ENCODE measurements around the gene TENT5C.
A peak's percentile ranks its signal among the peaks of the same experiment; 100 is the strongest.

TENT5C gene

DNA sequence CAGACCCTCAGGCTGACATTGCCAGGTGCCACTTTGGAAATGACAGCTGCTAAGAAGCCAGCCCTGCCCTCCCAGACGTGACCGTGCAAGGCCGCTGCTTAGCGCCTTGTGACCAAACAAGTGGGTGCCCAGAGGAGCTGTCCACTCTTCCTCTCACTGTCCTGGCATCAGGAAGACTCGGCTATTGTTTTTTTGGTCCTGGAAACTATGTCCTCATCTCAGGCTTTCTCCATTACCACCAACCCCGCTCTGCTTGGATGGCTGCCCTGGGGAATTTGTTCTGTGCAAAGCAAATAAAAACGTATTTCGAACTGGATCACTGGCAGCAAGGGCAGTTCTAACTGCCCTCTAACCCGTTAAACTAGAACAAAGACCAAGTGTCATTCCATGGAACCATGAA, 13.7 kb upstream of the TENT5C start:
- no peak for DNase-seq (ENCODE audit: low spot score)

DNA sequence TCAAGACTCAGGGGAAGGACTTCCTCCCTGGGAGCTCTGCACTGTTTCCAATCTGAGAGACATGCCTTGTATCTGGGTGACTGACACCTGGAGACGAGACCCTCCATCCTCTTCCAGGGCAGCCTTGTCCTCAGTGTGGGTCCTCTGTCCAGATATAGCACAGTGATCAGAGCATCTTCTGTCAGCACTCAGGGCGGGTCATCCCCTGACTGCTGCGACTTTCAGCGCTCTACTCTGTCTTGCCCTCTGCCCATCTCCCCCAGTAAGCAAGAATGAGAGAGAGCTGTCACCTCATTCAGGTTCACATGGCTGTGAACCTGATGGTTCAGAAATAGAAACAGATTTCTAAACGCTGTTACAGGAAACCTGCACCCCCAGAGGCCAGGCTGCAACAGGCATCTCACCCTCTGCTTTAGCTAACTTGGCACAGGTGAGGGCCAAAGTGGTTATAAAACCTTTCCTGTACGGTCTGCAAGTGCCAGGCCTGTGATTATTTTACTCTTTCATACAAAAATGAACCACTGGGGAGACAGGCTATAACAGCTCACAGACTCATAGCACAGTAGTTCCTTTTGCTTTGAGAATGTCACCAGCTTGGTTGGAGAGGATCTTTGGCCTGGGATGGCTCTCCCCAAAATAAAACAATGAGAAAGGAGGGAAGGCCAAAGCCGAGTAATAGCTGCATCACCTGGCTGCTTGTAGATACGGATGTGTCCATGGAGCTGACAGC, 11.4 kb upstream of the TENT5C start:
- DNase-seq (ENCODE audit: low spot score): peak; percentile 59

DNA sequence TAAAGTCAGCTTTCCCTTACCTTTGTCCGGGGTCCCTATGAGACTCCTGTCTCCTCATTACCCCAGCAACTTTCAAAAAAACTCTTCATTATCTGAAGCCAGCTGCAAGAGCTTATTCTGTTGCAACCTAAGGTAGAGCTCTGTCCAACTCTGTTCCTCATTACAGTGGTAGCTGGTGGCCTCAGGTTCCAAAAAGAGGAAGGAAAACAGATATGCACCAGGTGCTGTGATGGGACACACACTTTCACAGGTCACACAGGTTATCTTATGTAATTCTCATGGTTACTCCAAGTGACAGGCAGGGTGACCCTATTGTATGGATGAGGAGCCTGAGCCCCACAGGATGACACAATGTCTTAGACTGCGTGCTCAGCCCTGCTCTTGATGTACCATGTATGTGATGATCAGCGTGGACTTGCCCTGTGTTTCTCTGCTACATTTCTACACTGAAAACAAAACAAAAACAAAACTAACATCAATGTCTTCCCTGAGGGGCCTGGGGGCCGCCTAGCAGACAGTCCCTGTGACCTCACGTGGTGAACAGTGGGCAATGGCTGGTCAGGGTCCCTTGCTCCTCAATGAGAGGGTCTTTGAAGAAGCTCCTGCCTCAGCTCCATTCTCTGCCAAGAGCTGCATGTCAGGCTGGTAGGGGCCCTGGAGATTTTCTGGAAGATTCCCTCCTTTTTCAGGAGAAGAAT, 9.7 kb upstream of the TENT5C start:
- peak; percentile 40 for DNase-seq (ENCODE audit: low spot score)

DNA sequence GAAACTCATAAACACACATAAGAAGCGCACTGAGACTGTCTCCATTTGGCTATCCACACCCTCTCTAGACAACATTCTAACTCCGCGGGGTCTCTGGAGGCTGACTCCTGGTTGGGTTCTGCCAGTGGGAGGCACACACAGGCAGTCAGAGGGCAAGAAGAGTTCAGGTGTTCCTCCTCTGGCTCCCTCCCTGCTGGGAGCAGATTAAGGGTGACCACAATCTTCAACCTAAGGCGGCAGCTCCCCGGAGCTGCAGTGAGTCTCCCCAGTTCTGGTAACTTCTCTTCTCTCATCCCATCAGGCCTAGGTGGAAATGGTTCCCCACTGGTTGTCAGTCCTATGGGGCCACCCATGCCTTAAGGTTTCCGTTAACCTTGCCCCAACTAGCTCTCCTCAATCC, 7.4 kb upstream of the TENT5C start:
- DNase-seq (ENCODE audit: low spot score): peak; percentile 23

DNA sequence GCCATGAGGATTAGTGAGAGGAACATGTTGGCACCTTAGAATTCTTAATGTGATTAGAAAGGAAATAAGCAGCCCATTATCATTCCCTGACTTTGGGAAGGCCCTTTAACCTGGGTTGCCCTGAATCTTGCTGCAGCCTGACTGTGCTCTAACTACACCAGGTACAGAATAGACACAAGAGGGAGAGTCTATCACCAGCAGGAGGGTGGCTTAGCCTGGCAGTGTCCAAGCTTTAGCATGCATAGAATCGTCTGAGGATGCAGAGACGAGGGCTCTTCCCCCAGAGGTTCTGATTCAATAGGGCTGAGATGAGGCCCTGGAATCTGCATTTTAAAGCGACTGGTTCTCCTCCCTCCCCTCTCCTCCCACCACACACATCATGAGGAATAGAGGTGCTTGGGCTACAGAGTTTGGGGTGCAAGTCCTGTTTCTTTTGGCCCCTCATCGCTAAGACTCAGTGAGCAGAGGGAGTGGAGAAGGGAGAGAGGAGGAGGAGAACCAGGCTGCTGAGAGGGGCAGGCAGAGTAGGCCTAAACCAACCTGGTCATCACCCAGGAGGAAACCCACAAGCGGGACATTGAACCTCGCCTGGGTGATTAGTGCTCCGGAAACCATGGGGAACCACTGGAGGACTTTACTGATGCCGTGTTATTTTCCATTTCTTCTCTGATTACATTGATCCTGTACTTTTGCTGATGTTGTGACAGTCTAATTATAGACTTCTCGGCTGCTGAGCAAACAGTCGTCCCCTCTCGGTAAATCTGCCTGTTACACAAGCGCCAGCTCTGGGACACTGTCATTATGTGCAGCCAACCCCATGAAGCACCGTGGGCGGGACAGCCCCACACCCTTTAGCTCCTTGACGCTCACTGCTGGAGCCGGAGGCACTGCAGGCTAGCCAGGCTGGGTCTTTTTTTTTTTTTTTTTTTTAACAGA, 6.3 kb upstream of the TENT5C start:
- DNase-seq (ENCODE audit: low spot score): peak; percentile 54

DNA sequence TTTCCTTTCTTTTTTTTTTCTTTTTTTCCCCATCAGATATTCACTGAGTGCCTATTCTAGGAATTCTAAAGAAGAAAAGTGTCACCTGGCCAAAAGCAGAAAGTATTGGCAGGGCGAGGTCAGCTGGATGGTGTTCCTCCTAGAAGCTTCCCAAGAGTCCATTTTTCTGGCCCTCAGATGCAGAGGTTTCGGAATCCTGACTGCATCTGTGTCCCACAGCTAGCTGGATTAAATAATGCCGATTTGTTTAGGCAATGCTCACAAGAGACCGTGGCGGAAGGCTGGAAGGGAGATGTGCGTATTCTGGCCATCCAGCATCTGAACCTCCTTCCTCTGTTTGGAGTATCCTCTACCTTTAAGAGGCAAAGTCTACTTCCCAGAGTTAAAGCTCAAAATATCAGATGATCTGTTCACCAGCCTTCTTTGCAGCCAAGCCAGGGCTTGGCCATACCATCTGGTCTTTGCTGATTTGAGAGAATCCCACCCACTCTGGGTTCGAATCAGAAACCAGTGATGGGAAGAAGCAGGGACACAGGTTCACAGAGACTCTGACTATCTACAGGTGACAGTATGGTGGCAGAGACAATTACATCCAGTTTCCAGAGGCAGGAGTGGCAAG, 5.4 kb upstream of the TENT5C start:
- DNase-seq (ENCODE audit: low spot score): peak; percentile 42

DNA sequence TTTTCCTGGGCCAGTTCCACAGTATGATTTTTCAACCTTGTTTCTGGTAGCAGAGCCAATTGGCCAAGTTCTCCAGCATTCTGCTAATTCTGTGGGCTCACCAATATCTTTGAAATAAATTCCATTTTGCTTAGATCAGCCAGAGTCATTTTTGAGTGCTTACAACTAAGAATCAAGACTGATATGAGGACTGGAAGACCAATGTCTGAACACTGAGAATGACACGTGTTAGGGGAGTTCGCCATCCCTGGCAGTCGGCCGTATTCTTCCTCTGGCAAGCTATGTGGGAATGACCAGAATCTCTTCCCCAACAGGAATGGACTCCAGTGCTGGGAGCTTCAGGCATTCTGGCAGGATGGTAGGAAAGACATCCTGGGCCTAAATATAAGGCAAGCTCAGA, 4.9 kb upstream of the TENT5C start:
- DNase-seq (ENCODE audit: low spot score): no peak

DNA sequence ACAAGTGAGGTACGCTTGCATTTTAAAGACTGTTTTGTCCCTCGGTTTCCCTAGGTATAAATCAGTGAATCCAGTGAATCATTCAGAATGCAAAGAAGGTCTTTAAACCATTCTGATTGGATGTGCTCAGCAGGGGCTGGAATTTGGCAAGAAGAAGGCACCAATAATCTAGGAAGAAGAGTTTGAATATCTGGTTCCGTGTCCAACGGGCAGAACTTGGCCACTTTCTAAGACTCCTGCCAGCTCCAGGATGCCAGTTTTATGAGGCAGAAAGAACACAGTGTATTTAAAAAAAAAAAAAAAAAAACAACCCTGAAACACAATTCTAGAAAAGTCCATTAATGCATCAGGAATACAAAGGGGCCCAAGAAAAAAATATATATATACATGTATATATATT, 3.0 kb upstream of the TENT5C start:
- DNase-seq (ENCODE audit: low spot score): no peak

DNA sequence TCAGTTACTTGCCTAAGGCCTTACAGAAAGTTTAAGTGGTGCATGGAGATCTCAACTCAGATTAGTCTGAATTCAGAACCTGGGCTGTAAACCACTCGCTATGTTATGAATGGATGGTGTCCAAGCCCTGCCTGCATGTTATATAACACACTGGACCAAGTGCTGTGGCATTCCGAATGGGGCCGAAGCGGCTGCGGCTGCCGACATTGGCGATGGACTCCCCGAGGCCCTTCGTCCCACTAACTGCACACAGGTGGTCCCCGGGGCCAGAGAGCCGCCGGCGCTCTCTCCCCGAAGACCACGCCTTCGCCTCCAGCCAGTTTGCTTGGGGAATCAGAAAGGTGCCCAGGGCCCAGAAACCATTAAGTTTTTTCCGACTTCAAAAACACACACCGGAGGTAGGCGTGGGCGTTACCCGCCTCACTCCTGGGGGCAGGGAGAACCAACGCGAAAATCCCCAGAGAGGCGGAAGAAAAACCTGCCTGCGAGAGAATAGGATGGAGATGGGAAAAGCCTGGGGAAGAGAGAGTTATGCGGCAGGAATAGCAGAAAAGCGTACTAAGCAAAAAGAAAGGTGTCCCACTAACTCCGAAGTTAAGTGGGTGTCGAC, 579 bp upstream of the TENT5C start:
- peak; percentile 66 for DNase-seq (ENCODE audit: low spot score)

DNA sequence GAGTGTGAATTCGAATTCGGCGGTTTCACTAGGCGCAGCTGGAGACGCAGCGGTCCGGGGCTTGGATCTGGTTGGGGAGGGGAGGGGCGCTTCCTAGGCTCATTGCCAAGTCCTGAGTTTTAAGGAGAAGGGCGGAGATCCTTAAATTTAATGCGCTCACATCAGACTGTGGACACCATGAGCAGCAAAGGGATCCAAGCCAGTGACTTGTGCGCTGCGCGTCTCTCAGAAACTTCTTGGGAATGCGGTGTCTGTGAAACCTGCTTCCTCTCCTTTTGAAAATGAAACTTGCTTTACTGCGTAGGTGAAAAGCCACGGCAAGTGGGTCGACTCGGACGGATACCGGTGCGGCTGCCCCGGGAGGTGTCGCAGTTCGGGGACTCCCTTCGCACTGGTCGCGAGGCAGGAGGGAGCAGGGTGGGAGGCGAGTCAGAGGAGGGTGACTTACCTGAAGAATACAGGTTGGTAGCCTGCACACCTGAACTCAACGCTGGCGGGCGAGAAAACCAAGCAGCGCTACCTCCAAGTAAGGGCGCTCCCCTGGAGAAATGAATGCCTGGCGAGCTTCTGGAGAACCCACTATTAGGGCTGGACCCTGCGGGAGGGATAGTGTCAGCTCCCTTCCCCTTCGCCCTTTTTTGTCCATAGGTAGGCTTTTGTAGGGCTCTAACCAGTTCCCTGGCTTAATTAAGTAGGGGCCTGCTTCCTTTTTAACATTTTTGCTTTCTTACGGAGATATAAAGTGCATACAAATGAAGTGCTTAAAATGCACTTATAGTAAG, 992 bp downstream of the TENT5C start:
- peak; percentile 53 for DNase-seq (ENCODE audit: low spot score)

DNA sequence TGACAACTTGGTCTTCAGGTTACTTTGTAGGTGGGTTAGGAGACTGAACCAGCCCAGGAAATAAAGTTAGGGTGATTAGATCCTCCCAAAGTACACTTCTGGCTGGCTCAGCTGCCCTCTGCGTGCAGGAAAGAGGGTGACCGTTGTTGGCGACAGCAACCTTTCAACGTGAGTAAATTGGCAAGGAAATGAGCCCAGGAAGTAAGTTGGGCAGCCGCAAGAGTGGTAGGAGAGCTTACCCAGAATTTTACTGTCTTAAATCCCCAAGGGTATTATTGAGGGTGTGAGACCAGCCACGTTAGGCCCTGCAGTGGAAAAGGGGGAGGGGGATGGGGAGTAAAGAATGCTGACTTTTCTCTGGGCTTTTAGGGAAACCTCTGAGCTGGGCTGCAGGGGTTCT, 1.6 kb downstream of the TENT5C start:
- peak; percentile 53 for DNase-seq (ENCODE audit: low spot score)

DNA sequence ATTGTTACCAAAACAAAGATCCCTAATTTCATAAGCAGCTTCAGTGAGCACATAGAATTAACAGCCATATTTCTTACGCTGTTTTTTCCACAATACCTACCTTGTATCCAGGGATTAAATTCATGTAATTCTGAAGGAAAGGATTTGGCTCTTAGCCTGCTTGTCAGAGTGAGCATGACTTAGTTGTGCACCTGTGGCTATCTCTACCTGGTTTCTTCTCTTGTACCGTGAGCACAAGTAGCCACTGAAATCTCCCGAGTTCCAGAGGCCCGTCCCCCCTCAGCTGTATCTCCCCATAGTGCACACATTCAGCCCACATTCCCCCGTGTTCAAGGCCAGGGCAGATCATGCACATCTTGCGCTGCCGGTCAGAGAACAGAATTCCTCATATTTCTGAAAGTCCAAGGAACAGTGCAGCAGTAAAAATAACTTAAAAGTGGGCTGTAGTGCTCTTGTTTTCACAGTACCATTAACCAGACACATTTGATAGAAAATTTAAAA, 2.3 kb downstream of the TENT5C start:
- DNase-seq (ENCODE audit: low spot score): peak; percentile 28

DNA sequence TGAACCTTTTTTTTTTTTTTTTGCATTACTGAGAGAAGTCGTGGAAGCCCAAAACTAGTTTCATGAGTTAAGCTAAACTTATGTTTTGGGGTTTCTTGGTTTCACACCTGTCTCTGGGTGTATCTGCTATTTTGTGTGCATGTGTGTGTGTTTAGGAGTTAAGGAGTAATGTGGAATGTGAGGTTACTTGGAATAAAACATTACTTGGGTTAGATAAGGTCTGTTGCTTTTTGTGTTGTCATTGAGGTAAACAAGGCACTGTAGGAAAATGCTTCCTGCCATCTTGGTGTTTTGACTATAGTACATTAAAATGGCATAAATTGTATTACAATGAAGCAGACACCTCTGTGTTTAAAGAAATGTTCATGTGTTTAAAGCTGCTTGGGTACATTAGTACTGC, 2.9 kb downstream of the TENT5C start:
- no peak for DNase-seq (ENCODE audit: low spot score)

DNA sequence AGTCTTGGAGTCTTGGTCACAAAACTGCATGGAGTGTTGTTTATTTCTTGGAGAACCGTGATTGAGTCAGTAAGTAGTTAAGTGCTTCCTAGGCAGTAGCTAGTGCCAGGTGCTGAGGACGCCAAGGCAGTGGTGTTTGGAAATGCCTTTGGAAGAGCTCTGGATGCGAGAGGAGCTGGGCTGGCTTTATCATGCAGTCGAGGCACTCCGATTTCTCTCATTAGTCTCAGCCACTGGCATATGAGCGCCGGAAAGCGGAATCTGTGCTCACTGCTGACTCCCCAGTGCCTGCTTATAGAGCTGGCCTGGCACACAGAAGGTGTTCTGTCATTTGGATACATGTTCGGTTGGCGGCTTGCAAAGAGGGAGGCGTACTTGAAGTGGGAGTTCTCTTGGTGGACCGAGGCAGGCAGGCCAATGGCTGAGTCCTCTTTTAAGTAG, 3.6 kb downstream of the TENT5C start:
- DNase-seq (ENCODE audit: low spot score): peak; percentile 56

DNA sequence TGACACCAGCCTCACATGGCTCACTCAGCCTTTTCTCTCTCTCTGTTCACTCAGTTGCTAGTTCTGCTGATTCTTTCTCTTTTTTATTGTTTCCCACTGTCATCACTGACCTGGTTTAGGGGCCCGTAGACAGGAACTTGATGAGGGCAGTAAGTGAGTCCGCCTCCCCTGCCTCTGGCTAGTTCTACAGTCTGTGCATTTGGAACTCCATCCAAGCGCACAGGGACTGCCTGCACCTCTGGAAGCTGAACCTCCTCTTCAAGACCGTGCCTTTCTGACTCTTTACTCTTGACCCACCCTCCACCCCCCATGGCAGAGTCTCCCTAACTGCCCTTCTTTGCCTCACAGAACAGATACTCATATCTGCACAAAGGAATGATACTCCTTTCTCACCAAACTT, 4.2 kb downstream of the TENT5C start:
- peak; percentile 15 for DNase-seq (ENCODE audit: low spot score)

DNA sequence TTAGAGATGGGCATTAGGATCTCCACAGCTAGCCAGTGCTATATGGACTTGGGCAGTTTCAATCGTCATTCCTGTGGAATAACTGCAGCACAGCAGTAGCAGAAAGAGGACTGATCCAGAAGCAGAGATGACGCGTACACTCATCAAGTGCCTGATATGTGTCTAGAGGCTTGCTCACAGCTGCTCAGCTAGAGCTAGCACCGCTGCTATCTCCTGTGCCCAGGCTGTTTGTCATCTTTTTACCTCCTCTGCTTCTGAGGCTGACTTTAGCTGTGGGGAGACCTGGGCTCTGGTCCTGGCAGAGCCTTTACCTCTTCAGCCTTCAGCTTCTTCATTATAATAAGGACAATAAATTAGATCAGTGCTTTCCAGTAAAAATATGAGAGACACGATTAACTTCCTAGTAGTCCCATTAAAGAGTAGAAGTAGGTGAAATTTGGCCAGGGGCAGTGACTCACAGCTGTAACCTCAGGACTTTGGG, 5.3 kb downstream of the TENT5C start:
- DNase-seq (ENCODE audit: low spot score): peak; percentile 18

DNA sequence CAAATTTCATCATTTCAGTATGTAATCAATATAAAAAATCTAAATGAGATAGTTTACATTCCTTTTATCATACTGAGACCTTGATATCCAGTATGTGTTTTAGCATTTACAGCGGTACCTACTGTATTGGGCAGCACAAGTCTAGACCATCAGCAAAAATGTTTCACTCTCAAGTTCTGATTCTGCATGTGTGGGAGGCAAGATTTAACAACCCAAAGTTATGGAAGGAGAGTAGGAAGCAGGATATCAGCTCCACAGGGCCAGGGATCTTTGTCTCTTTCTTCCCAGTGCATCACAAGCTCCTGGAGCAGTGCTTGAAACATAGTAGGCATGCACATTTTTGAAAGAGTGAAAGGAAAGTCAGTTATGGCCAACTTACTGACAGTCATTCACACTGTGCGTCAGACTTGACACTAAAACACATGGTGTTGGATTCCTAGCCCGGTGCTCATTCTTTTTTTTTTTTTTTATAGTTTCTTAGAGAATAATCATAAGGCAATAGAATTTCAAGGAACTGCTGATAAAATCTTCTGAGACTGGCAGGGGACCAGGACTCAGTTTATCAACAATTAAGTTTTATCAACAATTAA, 6.1 kb downstream of the TENT5C start:
- no peak for DNase-seq (ENCODE audit: low spot score)

DNA sequence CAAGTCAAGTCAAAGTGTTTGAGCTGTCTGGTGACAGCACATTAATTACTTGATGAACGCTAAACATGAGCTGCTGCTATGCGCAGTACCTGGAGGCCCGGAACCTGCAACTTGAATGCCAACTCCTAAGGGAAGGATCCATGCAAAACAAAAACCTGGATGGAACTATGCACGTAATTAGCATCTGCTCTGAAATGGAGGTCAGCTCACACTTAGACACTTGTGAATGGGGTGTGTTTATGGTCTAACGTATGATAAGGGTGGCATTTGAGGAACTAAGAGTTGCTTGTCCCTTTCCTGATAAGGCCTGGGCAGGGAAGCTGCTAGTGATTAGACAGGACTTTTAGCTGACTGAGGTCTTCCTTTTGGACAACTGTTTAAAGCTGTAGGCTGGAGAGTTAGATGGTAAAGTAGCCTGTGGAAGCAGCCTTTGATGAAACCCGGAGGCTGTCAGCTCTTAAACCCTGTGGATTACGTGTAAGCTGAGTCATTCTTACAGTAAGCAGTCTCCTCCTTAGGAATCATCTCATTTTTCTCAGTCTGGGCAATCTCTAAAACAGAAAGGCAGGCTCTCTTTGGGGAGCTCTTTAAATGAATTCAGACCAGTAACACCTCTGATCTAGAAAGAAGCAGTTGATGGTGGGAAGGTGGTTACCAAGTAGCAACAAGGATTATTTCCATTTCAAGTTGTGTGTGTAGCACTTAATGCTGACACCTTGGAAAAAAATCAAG, 6.8 kb downstream of the TENT5C start:
- peak; percentile 26 for DNase-seq (ENCODE audit: low spot score)

DNA sequence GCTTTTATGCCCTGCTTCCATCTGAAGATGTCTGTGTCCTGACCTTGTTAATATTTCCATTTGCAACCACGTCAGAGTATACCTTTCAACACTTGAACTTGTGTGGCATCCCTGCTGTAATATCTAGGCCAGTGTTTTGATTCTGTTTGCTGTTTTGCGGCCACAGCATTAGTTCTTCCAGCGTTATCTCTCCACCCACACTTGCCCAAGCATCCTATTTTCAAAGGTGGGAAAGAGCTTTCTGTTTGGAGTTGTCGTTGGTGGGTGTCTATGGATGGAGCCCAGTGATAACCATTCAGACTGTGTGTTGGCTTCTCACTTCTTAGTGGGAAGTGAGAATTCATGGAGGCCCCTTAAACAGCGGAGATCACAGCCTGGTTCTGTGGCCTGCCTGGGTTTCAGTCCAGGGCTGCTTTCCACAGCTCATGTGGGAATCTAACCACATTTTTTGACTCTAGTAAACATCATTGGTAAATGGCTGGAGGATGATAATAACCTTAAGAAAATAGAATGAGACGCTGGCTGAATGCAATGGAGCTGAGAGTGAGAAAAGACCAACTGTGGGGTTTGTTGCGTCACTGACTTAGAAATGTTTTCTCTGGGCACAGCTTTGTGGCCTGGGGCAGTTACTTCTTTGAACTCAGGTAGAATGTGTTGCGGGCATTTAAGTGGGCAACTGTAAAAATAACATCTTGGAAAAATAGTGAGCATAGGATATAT, 7.6 kb downstream of the TENT5C start:
- DNase-seq (ENCODE audit: low spot score): peak; percentile 40
